ENCODE data around the gene RNF130.

Gene RNF130

DNA sequence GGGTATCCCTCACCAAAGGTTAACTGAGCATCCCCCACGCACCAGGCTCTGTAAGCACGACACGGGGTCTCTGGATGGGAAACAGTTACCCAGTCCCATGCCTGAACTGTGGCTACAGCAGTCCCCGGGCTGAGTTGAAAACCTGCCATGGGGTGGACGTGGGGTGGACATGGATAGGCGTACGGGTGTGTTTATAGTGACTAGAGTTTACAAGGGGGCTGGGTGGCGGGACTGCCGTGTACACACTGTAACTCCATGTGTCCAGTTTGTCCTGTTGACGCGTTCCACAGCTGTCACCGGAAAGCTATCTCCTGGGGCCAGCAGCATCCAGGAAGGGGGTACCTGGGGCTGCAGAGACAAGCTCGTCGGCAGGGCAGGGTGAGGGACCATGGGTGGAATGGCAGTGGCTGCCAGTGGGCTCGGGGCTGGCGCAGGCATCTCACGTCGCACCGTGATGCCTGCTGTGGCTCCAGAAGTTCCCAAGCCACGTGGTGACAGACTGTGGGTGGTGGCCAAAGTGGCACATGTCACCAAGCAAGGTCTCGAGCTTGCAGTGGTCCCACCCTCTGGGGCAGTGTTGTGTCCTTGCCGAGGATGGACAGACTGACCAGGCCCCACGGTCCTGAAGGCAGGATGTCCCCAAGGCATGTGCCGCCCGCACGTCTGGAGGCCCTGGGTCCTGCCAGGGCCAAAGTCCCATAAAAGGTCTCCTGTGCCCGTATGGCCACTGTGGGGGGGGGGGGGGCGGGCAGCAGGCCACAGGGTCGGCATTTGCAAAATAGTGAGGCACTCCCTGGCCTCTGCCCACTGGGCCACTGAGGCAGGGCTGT is 29.3 kb upstream of the RNF130 start:
- Histone ChIP-seq H3K36me3 (ENCODE audit: control insufficient read depth, insufficient read depth, low read length) (no peaks in the 10 kb centered on the region), H3K9me3 (ENCODE audit: control insufficient read depth, insufficient read depth, low read length) (peaks cover under 1% of the 10 kb centered on the region; the same call in 1 of the 2 replicates), H3K4me1 (ENCODE audit: control insufficient read depth, insufficient read depth, low read length) (no peaks in the 10 kb centered on the region), H3K27ac (ENCODE audit: low read depth, low read length) (no peak overlapping the region), H3K9ac (ENCODE audit: low read depth, low read length) (no peak overlapping the region), H3K27me3 (ENCODE audit: control insufficient read depth, insufficient read depth, low read length) (no peaks in the 10 kb centered on the region), H3K4me3 (ENCODE audit: low read depth, low read length) (no peak overlapping the region)

DNA sequence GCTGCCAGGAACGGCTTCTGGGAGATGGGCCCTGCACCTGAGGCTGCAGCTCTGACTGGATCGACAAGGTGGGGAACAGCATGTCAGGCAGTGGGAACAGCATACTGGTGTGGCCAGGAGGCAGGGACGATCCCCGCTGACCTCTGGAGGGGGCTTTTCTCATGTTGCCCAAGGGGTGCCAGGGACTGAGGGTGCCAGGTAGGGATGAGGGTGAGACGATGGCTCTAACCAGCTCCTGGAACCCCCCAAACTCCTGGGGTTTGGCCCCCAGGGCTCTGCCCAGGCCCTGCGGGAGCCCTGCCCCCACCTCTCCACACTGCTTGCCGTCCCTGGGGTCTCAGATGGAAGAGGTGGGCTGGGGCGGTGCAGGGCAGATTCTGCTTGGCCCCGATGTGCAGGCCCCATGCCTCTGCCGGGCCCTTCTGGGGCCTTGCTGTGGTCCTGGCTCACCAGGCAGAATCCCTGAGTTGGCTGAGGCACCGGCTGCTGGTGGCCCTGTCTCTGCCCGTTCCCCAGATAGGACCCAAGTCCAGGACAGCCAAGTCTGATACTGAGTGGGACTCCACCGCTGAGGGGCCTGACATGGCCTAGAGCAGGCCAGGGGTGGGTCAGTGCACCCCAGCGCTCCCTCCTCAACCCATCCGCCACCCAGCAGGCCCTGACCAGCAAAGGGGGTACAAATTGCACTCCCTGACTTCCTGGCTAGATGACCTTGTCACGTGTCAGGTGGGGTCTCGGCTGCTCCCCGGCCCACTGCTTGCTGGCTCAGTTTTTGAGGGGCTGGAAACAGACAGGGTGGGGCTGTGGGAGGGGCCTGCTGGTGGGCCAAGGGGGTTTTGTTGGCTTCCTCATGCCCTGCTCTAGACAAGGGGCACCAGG is 28.4 kb upstream of the RNF130 start:
- no peak overlapping the region for H3K9ac ChIP-seq (ENCODE audit: low read depth, low read length)
- no peak overlapping the region for H3K4me3 ChIP-seq (ENCODE audit: low read depth, low read length)
- no peaks in the 10 kb centered on the region for H3K27me3 ChIP-seq (ENCODE audit: control insufficient read depth, insufficient read depth, low read length)
- no peak overlapping the region for H3K27ac ChIP-seq (ENCODE audit: low read depth, low read length)
- H3K4me1 ChIP-seq (ENCODE audit: control insufficient read depth, insufficient read depth, low read length) = no peaks in the 10 kb centered on the region
- H3K36me3 ChIP-seq (ENCODE audit: control insufficient read depth, insufficient read depth, low read length) = no peaks in the 10 kb centered on the region
- H3K9me3 ChIP-seq (ENCODE audit: control insufficient read depth, insufficient read depth, low read length) = no peaks in the 10 kb centered on the region

DNA sequence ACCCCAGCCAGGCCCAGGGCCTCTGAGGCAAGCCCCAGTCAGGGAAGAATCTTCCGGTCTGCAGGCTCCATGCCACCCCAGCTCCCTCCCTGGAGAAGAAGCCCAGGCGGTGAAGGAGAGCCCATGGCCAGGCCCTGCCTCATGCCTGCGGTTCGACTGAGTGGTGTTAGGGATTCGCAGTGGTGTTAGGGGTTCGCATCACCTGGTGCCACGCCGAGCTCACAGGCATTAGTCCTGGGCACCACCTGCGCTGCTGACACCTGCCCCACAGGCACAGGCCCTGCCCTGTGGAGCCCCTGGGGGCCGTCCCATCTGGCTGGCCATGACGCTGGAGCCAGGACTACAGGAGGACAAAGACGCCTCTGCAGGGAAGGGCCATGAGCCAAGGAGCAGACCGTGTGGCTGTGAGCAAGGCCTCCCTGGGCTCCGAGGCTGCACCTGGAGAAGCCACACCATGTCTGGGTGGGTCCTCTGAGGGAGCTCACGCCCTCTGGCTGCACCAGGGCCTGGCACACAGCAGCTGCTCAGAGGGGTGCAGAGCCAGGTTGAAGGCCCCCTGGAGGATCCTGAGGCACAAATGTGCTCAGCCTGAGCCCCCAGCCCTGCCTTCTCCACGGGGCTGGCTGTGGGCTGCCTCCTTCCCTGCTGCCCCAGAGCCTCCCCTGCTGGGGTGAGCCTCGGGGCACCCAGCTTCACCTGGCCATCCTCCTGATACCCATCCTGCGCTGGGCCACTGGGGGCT is 27.6 kb upstream of the RNF130 start:
- H3K4me3 ChIP-seq (ENCODE audit: low read depth, low read length) = no peak overlapping the region
- H3K9me3 ChIP-seq (ENCODE audit: control insufficient read depth, insufficient read depth, low read length) = no peaks in the 10 kb centered on the region
- H3K9ac ChIP-seq (ENCODE audit: low read depth, low read length) = no peak overlapping the region
- H3K27ac ChIP-seq (ENCODE audit: low read depth, low read length) = no peak overlapping the region
- H3K4me1 ChIP-seq (ENCODE audit: control insufficient read depth, insufficient read depth, low read length) = no peaks in the 10 kb centered on the region
- H3K27me3 ChIP-seq (ENCODE audit: control insufficient read depth, insufficient read depth, low read length) = no peaks in the 10 kb centered on the region
- no peaks in the 10 kb centered on the region for H3K36me3 ChIP-seq (ENCODE audit: control insufficient read depth, insufficient read depth, low read length)

DNA sequence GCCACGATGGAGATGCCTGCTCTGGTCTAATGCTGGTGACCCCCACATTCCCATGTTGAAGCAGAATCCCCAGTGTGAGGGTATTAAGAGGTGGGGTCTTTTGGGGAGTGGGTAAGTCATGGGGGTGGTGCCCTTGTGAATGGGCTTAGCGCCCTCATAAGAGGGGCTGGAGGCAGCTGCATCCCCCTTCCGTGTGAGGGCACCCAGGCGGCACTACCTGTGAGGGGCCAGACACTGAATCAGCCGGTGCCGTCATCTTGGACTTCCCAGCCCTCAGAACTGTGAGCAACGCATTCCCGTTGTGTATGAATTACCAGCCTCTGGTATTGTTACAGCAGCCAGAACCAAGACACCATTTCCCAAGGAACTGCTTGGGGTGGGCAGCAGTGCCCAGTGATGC is 27.0 kb upstream of the RNF130 start:
- Histone ChIP-seq H3K36me3 (ENCODE audit: control insufficient read depth, insufficient read depth, low read length) (no peaks in the 10 kb centered on the region), H3K27me3 (ENCODE audit: control insufficient read depth, insufficient read depth, low read length) (no peaks in the 10 kb centered on the region), H3K9me3 (ENCODE audit: control insufficient read depth, insufficient read depth, low read length) (no peaks in the 10 kb centered on the region), H3K27ac (ENCODE audit: low read depth, low read length) (no peak overlapping the region), H3K4me3 (ENCODE audit: low read depth, low read length) (no peak overlapping the region), H3K9ac (ENCODE audit: low read depth, low read length) (no peak overlapping the region), H3K4me1 (ENCODE audit: control insufficient read depth, insufficient read depth, low read length) (no peaks in the 10 kb centered on the region)

DNA sequence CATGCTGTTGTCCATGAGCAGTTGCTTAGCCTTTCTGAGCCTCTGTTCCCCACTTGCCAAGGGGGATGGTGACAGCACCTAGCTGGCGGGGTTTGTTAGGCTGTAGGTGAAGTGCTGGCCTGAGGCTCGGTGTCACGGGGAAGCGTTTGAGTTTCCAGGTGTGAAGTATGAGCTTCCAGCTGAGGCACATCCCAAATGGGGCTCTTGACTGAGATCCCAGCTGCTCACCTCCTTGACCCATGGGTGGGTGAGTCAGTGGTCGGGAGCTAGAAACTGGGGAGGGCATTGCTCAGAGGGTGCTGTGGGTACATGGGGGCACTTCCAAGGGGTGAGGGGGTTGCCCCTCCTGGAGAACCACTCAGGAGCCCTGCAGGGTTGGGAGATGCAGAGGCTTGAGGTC is 26.4 kb upstream of the RNF130 start:
- no peaks in the 10 kb centered on the region for H3K36me3 ChIP-seq (ENCODE audit: control insufficient read depth, insufficient read depth, low read length)
- H3K4me1 ChIP-seq (ENCODE audit: control insufficient read depth, insufficient read depth, low read length) = no peaks in the 10 kb centered on the region
- no peaks in the 10 kb centered on the region for H3K27me3 ChIP-seq (ENCODE audit: control insufficient read depth, insufficient read depth, low read length)
- H3K27ac ChIP-seq (ENCODE audit: low read depth, low read length) = no peak overlapping the region
- no peak overlapping the region for H3K9ac ChIP-seq (ENCODE audit: low read depth, low read length)
- no peaks in the 10 kb centered on the region for H3K9me3 ChIP-seq (ENCODE audit: control insufficient read depth, insufficient read depth, low read length)
- H3K4me3 ChIP-seq (ENCODE audit: low read depth, low read length) = no peak overlapping the region

DNA sequence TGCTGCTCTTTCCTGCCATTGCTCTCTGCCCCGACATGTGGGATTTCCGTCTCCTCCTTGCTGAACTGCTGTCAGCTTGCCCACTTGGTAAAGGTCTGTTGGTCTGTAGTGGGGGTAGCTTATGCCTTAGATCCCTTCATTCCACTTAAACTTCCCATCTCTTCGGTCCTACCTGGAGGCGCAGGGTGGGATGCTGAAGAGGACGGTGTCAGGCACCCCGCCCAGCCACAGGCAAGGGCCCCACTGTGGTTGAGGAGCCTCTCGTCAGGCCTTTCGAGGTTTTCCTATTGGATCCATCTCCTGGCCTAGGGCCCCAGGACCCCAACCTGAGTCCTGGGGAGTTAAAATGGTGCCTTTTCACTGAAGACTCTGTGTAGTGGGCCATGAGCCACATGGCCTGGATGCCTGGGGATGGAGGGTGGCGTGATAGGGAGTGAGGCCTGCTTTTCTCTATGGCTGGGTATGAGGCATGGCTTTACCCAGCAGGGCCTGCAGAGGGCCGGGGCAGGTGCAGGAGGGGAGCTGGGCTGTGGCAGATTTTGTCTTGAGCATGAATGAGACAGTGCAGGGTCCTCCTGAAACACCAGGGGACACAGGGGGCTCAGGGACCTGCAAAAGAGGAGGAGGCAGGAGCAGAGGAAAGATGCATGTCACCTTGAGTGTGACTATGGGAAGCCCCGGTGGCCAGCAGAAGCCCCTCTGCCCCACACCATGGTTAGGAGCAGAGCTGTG is 25.8 kb upstream of the RNF130 start:
- no peak overlapping the region for H3K9ac ChIP-seq (ENCODE audit: low read depth, low read length)
- H3K36me3 ChIP-seq (ENCODE audit: control insufficient read depth, insufficient read depth, low read length) = no peaks in the 10 kb centered on the region
- no peaks in the 10 kb centered on the region for H3K4me1 ChIP-seq (ENCODE audit: control insufficient read depth, insufficient read depth, low read length)
- no peaks in the 10 kb centered on the region for H3K9me3 ChIP-seq (ENCODE audit: control insufficient read depth, insufficient read depth, low read length)
- H3K27me3 ChIP-seq (ENCODE audit: control insufficient read depth, insufficient read depth, low read length) = no peaks in the 10 kb centered on the region
- H3K27ac ChIP-seq (ENCODE audit: low read depth, low read length) = no peak overlapping the region
- H3K4me3 ChIP-seq (ENCODE audit: low read depth, low read length) = no peak overlapping the region

DNA sequence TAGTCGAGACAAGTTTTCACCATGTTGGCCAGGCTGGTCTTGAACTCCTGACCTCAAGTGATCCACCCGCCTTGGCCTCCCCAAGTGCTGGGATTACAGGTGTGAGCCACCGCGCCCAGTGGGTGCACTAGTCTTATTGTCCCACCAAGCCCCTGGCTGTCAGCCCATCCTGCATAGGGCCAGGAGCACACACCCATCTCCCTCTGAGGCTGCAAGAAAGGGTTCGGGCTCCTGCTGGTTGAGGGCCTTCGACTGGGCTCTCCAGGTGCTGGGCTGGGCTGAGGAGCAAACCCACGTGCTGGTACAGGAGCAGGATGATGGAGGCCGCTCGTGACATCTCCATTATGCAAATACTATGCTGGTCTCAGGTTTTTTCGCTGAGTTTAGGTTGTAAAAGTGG is 25.1 kb upstream of the RNF130 start:
- no peaks in the 10 kb centered on the region for H3K4me1 ChIP-seq (ENCODE audit: control insufficient read depth, insufficient read depth, low read length)
- no peak overlapping the region for H3K9ac ChIP-seq (ENCODE audit: low read depth, low read length)

DNA sequence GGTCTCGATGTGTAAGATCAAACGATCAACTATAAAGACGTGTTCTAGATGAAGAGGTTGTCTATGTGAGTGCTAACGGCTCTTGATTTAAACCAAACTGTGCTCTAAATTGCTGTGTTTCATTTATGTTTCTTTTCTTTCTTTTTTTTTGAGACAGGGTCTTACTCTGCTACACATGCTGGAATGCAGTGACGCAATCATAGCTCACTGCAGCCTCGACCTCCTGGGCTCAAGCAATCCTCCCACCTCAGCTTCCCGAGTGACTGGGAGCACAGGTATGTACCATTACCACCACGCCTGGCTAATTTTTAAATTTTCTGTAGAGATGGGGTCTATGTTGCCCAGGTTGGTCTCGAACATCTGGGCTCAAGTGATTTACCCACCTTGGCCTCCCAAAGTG is 24.0 kb upstream of the RNF130 start:
- Histone ChIP-seq H3K4me1 (ENCODE audit: control insufficient read depth, insufficient read depth, low read length) (peaks cover 3% of the 10 kb centered on the region), H3K27me3 (ENCODE audit: control insufficient read depth, insufficient read depth, low read length) (no peaks in the 10 kb centered on the region), H3K36me3 (ENCODE audit: control insufficient read depth, insufficient read depth, low read length) (no peaks in the 10 kb centered on the region), H3K9ac (ENCODE audit: low read depth, low read length) (no peak overlapping the region), H3K27ac (ENCODE audit: low read depth, low read length) (no peak overlapping the region), H3K4me3 (ENCODE audit: low read depth, low read length) (no peak overlapping the region), H3K9me3 (ENCODE audit: control insufficient read depth, insufficient read depth, low read length) (no peaks in the 10 kb centered on the region)

More for the DNA sequence above, 25.1 kb upstream of the RNF130 start:
- H3K27me3 ChIP-seq (ENCODE audit: control insufficient read depth, insufficient read depth, low read length) = no peaks in the 10 kb centered on the region
- no peaks in the 10 kb centered on the region for H3K36me3 ChIP-seq (ENCODE audit: control insufficient read depth, insufficient read depth, low read length)
- H3K4me3 ChIP-seq (ENCODE audit: low read depth, low read length) = no peak overlapping the region
- H3K9me3 ChIP-seq (ENCODE audit: control insufficient read depth, insufficient read depth, low read length) = no peaks in the 10 kb centered on the region
- H3K27ac ChIP-seq (ENCODE audit: low read depth, low read length) = no peak overlapping the region

DNA sequence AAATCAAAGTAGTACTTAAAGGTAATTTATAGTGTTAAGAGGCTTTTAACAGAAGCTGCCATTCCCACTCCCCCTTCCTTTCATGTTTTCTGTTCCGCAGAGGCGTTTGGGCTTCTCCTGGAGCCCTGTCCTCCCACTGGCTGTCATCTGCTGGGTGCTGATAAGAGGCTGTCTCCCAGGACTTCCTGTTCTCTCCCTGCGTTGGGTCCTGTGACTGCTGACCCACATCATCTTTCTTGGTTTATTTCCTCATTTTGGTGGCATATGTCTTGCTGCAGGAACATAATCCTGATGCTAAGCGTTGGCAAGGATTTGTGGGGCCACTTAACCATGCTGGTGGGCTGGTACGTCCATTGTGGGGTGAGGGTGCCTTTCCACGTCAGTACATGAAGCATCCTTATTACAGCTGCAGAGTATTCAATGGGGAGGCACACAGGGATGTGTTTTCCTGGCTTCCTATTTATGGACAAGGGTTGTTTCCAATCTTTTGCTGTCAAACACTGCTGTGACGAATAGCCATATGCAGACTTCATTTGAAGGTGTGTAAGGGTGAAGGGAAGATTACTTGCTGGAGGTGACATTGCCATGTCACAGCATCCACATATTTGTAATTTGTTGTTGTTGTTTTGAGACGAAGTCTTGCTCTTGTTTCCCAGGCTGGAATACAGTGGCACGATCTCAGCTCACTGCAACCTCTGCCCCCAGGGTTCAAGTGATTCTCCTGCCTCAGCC is 22.3 kb upstream of the RNF130 start:
- Histone ChIP-seq H3K27me3 (ENCODE audit: control insufficient read depth, insufficient read depth, low read length) (no peaks in the 10 kb centered on the region), H3K4me1 (ENCODE audit: control insufficient read depth, insufficient read depth, low read length) (peaks cover 8% of the 10 kb centered on the region), H3K9me3 (ENCODE audit: control insufficient read depth, insufficient read depth, low read length) (no peaks in the 10 kb centered on the region), H3K4me3 (ENCODE audit: low read depth, low read length) (no peak overlapping the region), H3K27ac (ENCODE audit: low read depth, low read length) (no peak overlapping the region), H3K9ac (ENCODE audit: low read depth, low read length) (no peak overlapping the region), H3K36me3 (ENCODE audit: control insufficient read depth, insufficient read depth, low read length) (no peaks in the 10 kb centered on the region)

DNA sequence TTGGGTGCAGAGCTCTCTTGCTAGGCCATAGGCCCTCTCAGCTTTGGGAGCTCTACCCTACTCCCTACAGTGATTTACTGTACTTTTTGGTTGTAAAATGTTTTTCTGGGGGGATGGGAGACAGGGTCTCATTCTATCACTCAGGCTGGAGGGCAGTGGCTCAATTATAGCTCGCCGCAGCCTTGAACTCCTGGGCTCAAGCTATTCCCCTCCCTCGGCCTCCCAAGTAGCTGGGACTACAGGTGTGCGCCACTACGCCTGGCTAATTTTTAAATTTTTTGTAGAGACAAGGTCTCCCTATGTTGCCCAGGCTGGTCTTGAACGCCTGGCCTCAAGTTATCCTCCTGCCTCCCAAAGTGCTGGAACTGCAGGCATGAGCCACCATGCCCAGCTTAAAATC is 21.7 kb upstream of the RNF130 start:
- H3K4me1 ChIP-seq (ENCODE audit: control insufficient read depth, insufficient read depth, low read length) = peaks cover 9% of the 10 kb centered on the region
- no peak overlapping the region for H3K4me3 ChIP-seq (ENCODE audit: low read depth, low read length)
- no peak overlapping the region for H3K27ac ChIP-seq (ENCODE audit: low read depth, low read length)
- no peak overlapping the region for H3K9ac ChIP-seq (ENCODE audit: low read depth, low read length)
- H3K9me3 ChIP-seq (ENCODE audit: control insufficient read depth, insufficient read depth, low read length) = no peaks in the 10 kb centered on the region
- no peaks in the 10 kb centered on the region for H3K36me3 ChIP-seq (ENCODE audit: control insufficient read depth, insufficient read depth, low read length)
- no peaks in the 10 kb centered on the region for H3K27me3 ChIP-seq (ENCODE audit: control insufficient read depth, insufficient read depth, low read length)

All from HUES48 (cell line).